Liver (tissue), 9 donors: ENCODE results near the gene CCT6B. TPM values are rescaled to one million over a fixed set of nuclear protein-coding genes. Genes with fewer than 3 reads are reported as not detected.

Experiments used
- DNase-seq: peaks from one replicate; pipeline ENCODE4 v3.0.0-alpha.2; 2017; ENCODE audit warnings: low spot score
- H3K27ac ChIP-seq, 2 donors: one replicate each; pipeline ENCODE4 v1.7.0; 2013; ENCODE audit warnings: inconsistent platforms in 2 of 2, low read length in 2 of 2, control low read depth in 1 of 2, low read depth in 1 of 2, mild to moderate bottlenecking in 1 of 2
- H3K27me3 ChIP-seq, 4 donors: one replicate each; pipeline versions ENCODE4 v1.6.1 to v1.7.0; 2013; ENCODE audit warnings: low read length in 3 of 4, inconsistent platforms in 1 of 4, mild to moderate bottlenecking in 1 of 4, moderate library complexity in 1 of 4; ENCODE audit not compliant: control insufficient read depth in 4 of 4, insufficient read depth in 4 of 4
- H3K36me3 ChIP-seq, 4 donors: one replicate each; pipeline versions ENCODE4 v1.6.1 to v1.7.0; 2013; ENCODE audit warnings: low read length in 3 of 4, mild to moderate bottlenecking in 3 of 4, low read depth in 1 of 4, moderate library complexity in 1 of 4; ENCODE audit not compliant: control insufficient read depth in 4 of 4, insufficient read depth in 3 of 4
- H3K4me1 ChIP-seq, 4 donors: one replicate each; pipeline versions ENCODE4 v1.6.1 to v1.7.0; 2013; ENCODE audit warnings: low read length in 3 of 4, mild to moderate bottlenecking in 3 of 4, moderate library complexity in 1 of 4; ENCODE audit not compliant: control insufficient read depth in 4 of 4, insufficient read depth in 4 of 4
- H3K4me3 ChIP-seq, 3 donors: one replicate each; pipeline versions ENCODE4 v1.6.1 to v1.7.0; 2013; ENCODE audit warnings: low read length in 3 of 3, control low read depth in 1 of 3, low read depth in 1 of 3, mild to moderate bottlenecking in 1 of 3
- H3K9ac ChIP-seq, 2 donors: one replicate each; pipeline ENCODE4 v1.7.0; 2013; ENCODE audit warnings: low read length in 2 of 2, mild to moderate bottlenecking in 2 of 2, moderate library complexity in 2 of 2, control low read depth in 1 of 2, low read depth in 1 of 2
- H3K9me3 ChIP-seq, 4 donors: one replicate each; pipeline versions ENCODE4 v1.6.1 to v1.7.0; 2013; ENCODE audit warnings: low read length in 3 of 4; ENCODE audit not compliant: control insufficient read depth in 4 of 4
- ATF3 ChIP-seq: IDR thresholded peaks from 2 replicates; pipeline ENCODE4 v1.6.1; 2016; ENCODE audit warnings: antibody characterized with exemption
- CTCF ChIP-seq: fragments of 150-350 bp; IDR thresholded peaks from 2 replicates; pipeline ENCODE4 v1.5.1; 2017; ENCODE audit warnings: improper control_type of control experiment, low read depth, low read length; ENCODE audit not compliant: missing input control
- EGR1 ChIP-seq, 2 donors: IDR thresholded peaks; 2 replicates each; pipeline ENCODE4 v1.6.1; 2016 to 2018; ENCODE audit warnings: antibody characterized with exemption in 2 of 2, low read depth in 2 of 2
- FOXA1 ChIP-seq: IDR thresholded peaks from 2 replicates; pipeline ENCODE4 v1.6.1; 2016; ENCODE audit warnings: antibody characterized with exemption
- FOXA2 ChIP-seq: IDR thresholded peaks from 2 replicates; pipeline ENCODE4 v1.6.1; 2016; ENCODE audit warnings: antibody characterized with exemption
- GABPA ChIP-seq, 2 donors: IDR thresholded peaks in 1 of 2; conservative IDR thresholded peaks in 1 of 2; 2 replicates each; pipeline ENCODE4 v1.6.1; 2016; ENCODE audit warnings: antibody characterized with exemption in 2 of 2, mild to moderate bottlenecking in 1 of 2, moderate library complexity in 1 of 2
- HNF4A ChIP-seq, 2 donors: conservative IDR thresholded peaks; 2 replicates each; pipeline ENCODE4 v1.6.1; 2016; ENCODE audit warnings: antibody characterized with exemption in 2 of 2, mild to moderate bottlenecking in 2 of 2
- HNF4G ChIP-seq: IDR thresholded peaks from 2 replicates; pipeline ENCODE4 v1.6.1; 2016; ENCODE audit warnings: antibody characterized with exemption
- JUND ChIP-seq, 2 donors: IDR thresholded peaks; 2 replicates each; pipeline ENCODE4 v1.6.1; 2016; ENCODE audit warnings: antibody characterized with exemption in 2 of 2
- MAX ChIP-seq: IDR thresholded peaks from 2 replicates; pipeline ENCODE4 v1.6.1; 2016; ENCODE audit warnings: antibody characterized with exemption
- NR2F2 ChIP-seq: IDR thresholded peaks from 2 replicates; pipeline ENCODE4 v1.6.1; 2016; ENCODE audit warnings: antibody characterized with exemption
- RAD21 ChIP-seq, 2 donors: IDR thresholded peaks; 2 replicates each; pipeline ENCODE4 v1.6.1; 2016; ENCODE audit warnings: antibody characterized with exemption in 2 of 2, mild to moderate bottlenecking in 2 of 2
- REST ChIP-seq: IDR thresholded peaks from 2 replicates; pipeline ENCODE4 v1.6.1; 2016; ENCODE audit warnings: antibody characterized with exemption, mild to moderate bottlenecking
- RXRA ChIP-seq, 2 donors: IDR thresholded peaks; 2 replicates each; pipeline ENCODE4 v1.6.1; 2017 to 2018; ENCODE audit warnings: antibody characterized with exemption in 2 of 2, mild to moderate bottlenecking in 1 of 2
- SP1 ChIP-seq: IDR thresholded peaks from 2 replicates; pipeline ENCODE4 v1.6.1; 2018; ENCODE audit warnings: antibody characterized with exemption, mild to moderate bottlenecking
- TAF1 ChIP-seq: conservative IDR thresholded peaks from 2 replicates; pipeline ENCODE4 v1.6.1; 2016; ENCODE audit warnings: antibody characterized with exemption, mild to moderate bottlenecking
- YY1 ChIP-seq: IDR thresholded peaks from 2 replicates; pipeline ENCODE4 v1.6.1; 2016; ENCODE audit warnings: antibody characterized with exemption, mild to moderate bottlenecking
- ZBTB33 ChIP-seq: IDR thresholded peaks from 2 replicates; pipeline ENCODE4 v1.6.1; 2016; ENCODE audit warnings: antibody characterized with exemption
- WGBS: extraction: QIAGEN DNeasy Blood & Tissue Kit; methylation state at CpG from one replicate; pipeline ENCODE4 v1.1.7; 2013; 5-methylcytosine and 5-hydroxymethylcytosine counted together
- polyA plus RNA-seq, 2 donors: library from polyadenylated mRNA; stranded (reverse) in 1 of 2; unstranded in 1 of 2; fragments of 200-250 nt in 1 of 2; fragments of >200 nt in 1 of 2; fragmentation: Nextera tagmentation in 1 of 2; extraction: Ambion mirVana in 1 of 2; gene quantifications; one replicate each; pipeline versions ENCODE4 v1.2.1 to v1.2.3, GENCODE V29; 2013 to 2015
- total RNA-seq, 2 donors: library from RNA; depleted of rRNA; stranded (reverse); fragments of >200 nt; gene quantifications; one replicate each; pipeline ENCODE4 v1.2.3, GENCODE V29; 2014
- donor health status: healthy.
- donor health status: healthy.
- donor health status: healthy.
- donor health status: healthy.
- donor health status: healthy.

CCT6B gene
- total and polyA plus RNA-seq, 4 donors, result 0.82 to 2.2 (median 1.4) TPM

- Histone ChIP-seq H3K9ac (peak overlapping the region in 1 of 2 donors; percentile 64), H3K9me3 (no peaks in the 10 kb centered on the region), H3K27ac (peak overlapping the region; percentile 92 to 95), H3K36me3 (no peaks in the 10 kb centered on the region), H3K4me1 (peaks cover 2 to 15% (median 11%) of the 10 kb centered on the region in 4 donors), H3K27me3 (no peaks in the 10 kb centered on the region), H3K4me3 (peak overlapping the region in 2 of 3 donors; percentile 76 to 89)
- TF ChIP-seq ATF3, result no peak
- peak in 1 of 2 donors; percentile 7 for TF ChIP-seq RXRA (IDR thresholded peaks at IDR 0.05)
- DNase-seq, result no peak
- 27% methylated on average over 15 of the region's 15 CpGs for whole genome bisulfite sequencing
Measured at GRCh38 chr17:34979650-34980352, 18.5 kb upstream of the CCT6B start.

GRCh38 chr17:34979153-34979552 lies 17.9 kb upstream of the CCT6B start:
- Histone ChIP-seq H3K9me3 (no peaks in the 10 kb centered on the region), H3K36me3 (no peaks in the 10 kb centered on the region), H3K4me1 (peaks cover 2 to 15% (median 11%) of the 10 kb centered on the region in 4 donors), H3K4me3 (no peak overlapping the region), H3K27ac (no peak overlapping the region), H3K9ac (peak overlapping the region in 1 of 2 donors; percentile 38), H3K27me3 (no peaks in the 10 kb centered on the region)
- TF ChIP-seq MAX (no peak), YY1 (no peak), EGR1 (IDR thresholded peaks at IDR 0.05; ENCODE audit: low read depth in 2 of 2) (no peak), TAF1 (no peak), JUND (IDR thresholded peaks at IDR 0.05) (no peak), FOXA1 (no peak), SP1 (no peak), HNF4A (conservative IDR thresholded peaks at IDR 0.05) (no peak), RAD21 (IDR thresholded peaks at IDR 0.05) (no peak), ZBTB33 (no peak), FOXA2 (no peak), NR2F2 (no peak), GABPA (IDR thresholded peaks at IDR 0.05 in 1 of 2, conservative IDR thresholded peaks at IDR 0.05 in 1 of 2) (no peak), RXRA (IDR thresholded peaks at IDR 0.05) (no peak), ATF3 (no peak), HNF4G (no peak), REST (no peak), CTCF (no peak)
- WGBS, result 94% methylated on average over 7 of the region's 7 CpGs
- DNase-seq, result no peak
